ENCODE measurements around the gene TMEM169. TPM values are rescaled to one million over a fixed set of nuclear protein-coding genes. Genes with fewer than 3 reads are reported as not detected.

The TMEM169 gene
- total and polyA plus RNA-seq, 9 of the 15 experiments (the other 6 are each of a cell fraction or from before 2014, with no cell fraction given) = 0.01 to 0.09 (median 0.04) TPM; not detected in 5

GRCh38 chr2:216082805-216083204, 1.1 kb downstream of the TMEM169 start:
- Histone ChIP-seq H3K4me2 (ENCODE audit: insufficient read depth, low read length) (no peak overlapping the region), H3K4me3 (no peak overlapping the region), H3K9ac (ENCODE audit: insufficient read depth in 1 of 2, low read depth in 2 of 2, low read length in 2 of 2) (no peak overlapping the region), H2AFZ (ENCODE audit: low read depth, low read length) (no peak overlapping the region), H3K27me3 (ENCODE audit: control insufficient read depth in 2 of 2, insufficient read depth in 2 of 2, low read length in 2 of 2) (no peaks in the 10 kb centered on the region), H3K9me1 (ENCODE audit: control insufficient read depth, insufficient read depth, low read length) (no peaks in the 10 kb centered on the region), H3K9me3 (replicated peaks; ENCODE audit: control insufficient read depth, insufficient read depth, low read depth, low read length) (no peaks in the 10 kb centered on the region), H4K20me1 (replicated peaks; ENCODE audit: control insufficient read depth, insufficient read depth, low read length) (no peaks in the 10 kb centered on the region), H3K36me3 (ENCODE audit: control insufficient read depth, insufficient read depth, low read length) (no peaks in the 10 kb centered on the region), H3K79me2 (ENCODE audit: control insufficient read depth, insufficient read depth, low read length) (no peaks in the 10 kb centered on the region), H3K27ac (ENCODE audit: extremely low read depth, low read depth, low read length) (no peak overlapping the region), H3K4me1 (replicated peaks in 1 of 2; ENCODE audit: control insufficient read depth in 2 of 2, insufficient read depth in 2 of 2, low read length in 2 of 2) (peaks cover 10% of the 10 kb centered on the region in 2 experiments; a peak in 4 of 5 replicates)
- ChIA-PET CTCF (ENCODE audit: low intra/inter-chr PET ratio) (no interaction called here), POLR2A (no interaction called here)
- BruUV-seq (replicated peaks) = no TSS peak
- intact Hi-C loops (cut with micrococcal nuclease) = no loop called here
- no peak for DNase-seq (ENCODE audit: extremely low read depth in 1 of 4, low spot score in 3 of 4)
- in situ Hi-C loops (cut with MboI) = no loop called here
- WGBS (ENCODE audit: insufficient coverage, low coverage, missing lambda C conversion rate) = 28% methylated on average over 3 of the region's 3 CpGs
- FAIRE-seq = no peak
- no peak for ATAC-seq
- no peak for TF ChIP-seq KAT7 (CRISPR knock-in tag; IDR thresholded peaks at IDR 0.05; ENCODE audit: borderline replicate concordance)
- TF ChIP-seq STAT6 (CRISPR knock-in tag; IDR thresholded peaks at IDR 0.05) = no peak
- TF ChIP-seq SMAD1 (IDR thresholded peaks at IDR 0.05; ENCODE audit: low read depth, low read length, partially characterized antibody) = no peak
- TF ChIP-seq FOXM1 (IDR thresholded peaks at IDR 0.05; ENCODE audit: low read depth) = no peak
- no peak for TF ChIP-seq FOXM1 (CRISPR knock-in tag; IDR thresholded peaks at IDR 0.05; ENCODE audit: low read depth)
- TF ChIP-seq NFE2L1 (tag; IDR thresholded peaks at IDR 0.05; ENCODE audit: borderline replicate concordance, low read depth) = no peak
- TF ChIP-seq GABPB1 (CRISPR knock-in tag; IDR thresholded peaks at IDR 0.05) = no peak
- no peak for TF ChIP-seq MXI1 (IDR thresholded peaks at IDR 0.05; ENCODE audit: low read depth, low read length)
- no peak for TF ChIP-seq NUFIP1 (IDR thresholded peaks at IDR 0.05; ENCODE audit: partially characterized antibody)
- TF ChIP-seq ZBTB40 (IDR thresholded peaks at IDR 0.05) = no peak
- no peak for TF ChIP-seq ZBTB40 (CRISPR knock-in tag; IDR thresholded peaks at IDR 0.05)
- no peak for TF ChIP-seq PHF8 (IDR thresholded peaks at IDR 0.05; ENCODE audit: borderline replicate concordance, low read length)

Data from K562 (cell line).